ENCODE measurements around the gene DNM3. TPM values are rescaled to one million over a fixed set of nuclear protein-coding genes. Genes with fewer than 3 reads are reported as not detected.
"Not testable (repeated sequence)": the region's sequence is repeated elsewhere in the genome, so short reads cannot be mapped to it uniquely, and the experiment has no call there.

DNM3 gene
- polyA plus RNA-seq, 3 donors from 2014 or later, result 0.52 to 1.2 (median 0.99) TPM

GRCh38 chr1:172352435-172352834, 511.1 kb downstream of the DNM3 start:
- no peak overlapping the region for H3K4me3 Mint-ChIP-seq
- H3K9me3 Mint-ChIP-seq, result peaks cover 0 to 2% (median under 1%) of the 10 kb centered on the region in 6 donors
- H3K4me1 Mint-ChIP-seq, result peaks cover 28 to 43% of the 10 kb centered on the region in 2 donors
- H3K27me3 Mint-ChIP-seq (ENCODE audit: low read depth in 3 of 3), result peaks cover 0 to 2% (median 0%) of the 10 kb centered on the region in 3 donors
- H3K36me3 Mint-ChIP-seq, result peaks cover under 1 to 11% (median 2%) of the 10 kb centered on the region in 3 donors
- H3K27ac Mint-ChIP-seq, result no peak overlapping the region
- no peak for DNase-seq

DNA sequence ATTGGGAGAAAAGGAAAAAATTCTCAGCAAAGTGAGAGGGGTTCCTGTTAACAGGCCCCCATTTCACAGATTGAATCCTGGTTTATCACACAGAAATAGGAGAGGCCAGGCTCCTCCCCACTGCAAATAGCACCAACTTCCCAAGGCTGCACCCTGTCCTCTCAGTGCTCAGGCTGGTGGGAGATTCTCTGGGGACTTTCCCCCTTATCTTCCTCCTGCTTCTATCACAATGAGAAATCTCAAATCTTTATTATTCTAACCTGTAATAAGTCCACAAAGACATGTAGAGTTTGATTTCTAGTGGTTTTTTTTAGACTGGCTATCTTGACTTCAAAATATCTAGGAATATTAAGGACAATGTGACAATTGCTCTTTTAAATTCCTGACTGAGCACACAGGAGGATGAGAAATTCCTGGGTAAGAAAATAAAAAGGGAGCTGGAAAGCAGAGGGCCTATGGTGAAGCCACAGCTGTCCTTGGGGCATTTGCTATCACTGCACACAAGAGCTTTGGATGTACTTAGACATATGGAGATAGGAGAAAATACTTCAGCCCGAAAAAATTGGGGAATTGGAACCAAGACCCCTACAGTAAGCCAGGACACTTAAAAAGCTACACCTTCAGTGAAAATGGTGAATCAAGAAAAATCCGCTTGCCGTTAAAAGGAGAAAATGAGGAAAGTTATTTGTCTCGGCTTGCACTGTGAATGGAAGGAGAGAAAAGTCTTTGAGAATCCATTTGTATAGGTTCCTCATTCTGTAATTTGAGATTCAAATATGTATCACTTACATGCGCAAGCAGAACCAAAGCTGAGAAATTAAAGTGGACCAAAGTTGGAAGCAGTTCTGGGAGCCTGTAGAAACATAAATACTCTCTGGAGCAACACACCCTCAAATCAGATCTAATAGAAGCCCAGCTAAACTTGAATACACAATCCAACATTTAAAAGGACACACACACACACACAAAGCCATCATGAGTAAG, 513.3 kb downstream of the DNM3 start:
- Mint-ChIP-seq H3K9me3 (no peaks in the 10 kb centered on the region), H3K36me3 (peaks cover 0 to 3% (median 0%) of the 10 kb centered on the region in 3 donors), H3K27me3 (ENCODE audit: low read depth in 3 of 3) (peaks cover 0 to 2% (median 2%) of the 10 kb centered on the region in 3 donors), H3K27ac (peak overlapping the region in 1 of 6 donors; percentile 18), H3K4me3 (no peak overlapping the region), H3K4me1 (peaks cover 49 to 65% of the 10 kb centered on the region in 2 donors)
- no peak for DNase-seq

- Mint-ChIP-seq H3K27ac (peak overlapping the region; percentile 23 to 90 (median 74)), H3K4me1 (peaks cover 52 to 82% of the 10 kb centered on the region in 2 donors), H3K9me3 (no peaks in the 10 kb centered on the region), H3K4me3 (peak overlapping the region in 1 of 5 donors; percentile 41), H3K36me3 (peaks cover 0 to 3% (median 0%) of the 10 kb centered on the region in 3 donors), H3K27me3 (ENCODE audit: low read depth in 3 of 3) (peaks cover 0 to 2% (median 2%) of the 10 kb centered on the region in 3 donors)
- DNase-seq, result no peak
Observed at GRCh38 chr1:172356620-172357019, 515.3 kb downstream of the DNM3 start.

- peaks cover 0 to 2% (median 2%) of the 10 kb centered on the region in 3 donors for H3K27me3 Mint-ChIP-seq (ENCODE audit: low read depth in 3 of 3)
- peaks cover 0 to 3% (median 0%) of the 10 kb centered on the region in 3 donors for H3K36me3 Mint-ChIP-seq
- no peaks in the 10 kb centered on the region for H3K9me3 Mint-ChIP-seq
- peak overlapping the region; percentile 79 to 94 (median 90) for H3K27ac Mint-ChIP-seq
- DNase-seq, result no peak
- H3K4me1 Mint-ChIP-seq, result peaks cover 47 to 77% of the 10 kb centered on the region in 2 donors
- peak overlapping the region; percentile 61 to 90 (median 81) for H3K4me3 Mint-ChIP-seq
Observed at GRCh38 chr1:172357753-172358385, 516.6 kb downstream of the DNM3 start.

- no peaks in the 10 kb centered on the region for H3K9me3 Mint-ChIP-seq
- no peaks in the 10 kb centered on the region for H3K36me3 Mint-ChIP-seq
- peak overlapping the region; percentile 79 to 94 (median 90) for H3K27ac Mint-ChIP-seq
- DNase-seq, result no peak
- peak overlapping the region; percentile 61 to 90 (median 81) for H3K4me3 Mint-ChIP-seq
- H3K27me3 Mint-ChIP-seq (ENCODE audit: low read depth in 3 of 3), result peaks cover 0 to 2% (median 0%) of the 10 kb centered on the region in 3 donors
- peaks cover 37 to 60% of the 10 kb centered on the region in 2 donors for H3K4me1 Mint-ChIP-seq
Observed at GRCh38 chr1:172359491-172359999, 518.2 kb downstream of the DNM3 start.

GRCh38 chr1:172360511-172360910, 519.2 kb downstream of the DNM3 start:
- Mint-ChIP-seq H3K4me1 (peaks cover 35 to 58% of the 10 kb centered on the region in 2 donors), H3K36me3 (no peaks in the 10 kb centered on the region), H3K9me3 (no peaks in the 10 kb centered on the region), H3K27ac (peak overlapping the region in 3 of 6 donors; percentile 56 to 82 (median 61)), H3K27me3 (ENCODE audit: low read depth in 3 of 3) (peaks cover 0 to 2% (median 0%) of the 10 kb centered on the region in 3 donors), H3K4me3 (peak overlapping the region in 1 of 5 donors; percentile 12)
- no peak for DNase-seq

GRCh38 chr1:172360985-172361384, 519.7 kb downstream of the DNM3 start:
- H3K27me3 Mint-ChIP-seq (ENCODE audit: low read depth in 3 of 3), result peaks cover 0 to 2% (median 0%) of the 10 kb centered on the region in 3 donors
- H3K9me3 Mint-ChIP-seq, result peaks cover 0 to 4% (median 0%) of the 10 kb centered on the region in 6 donors
- no peak for DNase-seq
- no peak overlapping the region for H3K4me3 Mint-ChIP-seq
- H3K36me3 Mint-ChIP-seq, result no peaks in the 10 kb centered on the region
- peaks cover 35 to 53% of the 10 kb centered on the region in 2 donors for H3K4me1 Mint-ChIP-seq
- H3K27ac Mint-ChIP-seq, result peak overlapping the region in 4 of 6 donors; percentile 23 to 82 (median 48)

DNA sequence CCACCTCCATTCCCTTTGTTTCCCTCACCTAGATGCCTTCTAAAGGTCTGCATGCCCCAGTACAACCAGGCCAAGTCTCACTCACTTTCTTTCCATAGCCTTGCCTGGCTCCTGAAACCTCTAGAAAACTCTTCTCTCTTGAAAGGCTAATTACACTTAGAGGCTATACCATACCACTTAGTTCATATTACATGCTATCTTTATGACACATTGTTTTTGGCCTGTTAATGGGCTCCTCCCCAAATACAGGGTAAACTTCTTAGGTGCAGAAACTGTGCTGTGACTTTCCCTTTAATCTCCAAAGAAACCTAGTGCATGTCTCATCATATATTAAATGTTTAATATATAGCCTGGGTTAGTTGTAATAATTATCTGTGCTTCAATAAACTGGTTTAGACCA, 522.6 kb downstream of the DNM3 start:
- Mint-ChIP-seq H3K27ac (no peak overlapping the region), H3K9me3 (peaks cover 7 to 21% (median 18%) of the 10 kb centered on the region in 6 donors), H3K4me1 (peaks cover 10 to 24% of the 10 kb centered on the region in 2 donors), H3K36me3 (peaks cover 13 to 23% (median 16%) of the 10 kb centered on the region in 3 donors), H3K27me3 (ENCODE audit: low read depth in 3 of 3) (peaks cover 0 to 2% (median 0%) of the 10 kb centered on the region in 3 donors), H3K4me3 (no peak overlapping the region)
- no peak for DNase-seq

- DNase-seq; H3K4me3 Mint-ChIP-seq; H3K27ac Mint-ChIP-seq; H3K27me3 Mint-ChIP-seq (ENCODE audit: low read depth in 3 of 3): not testable (repeated sequence)
- Mint-ChIP-seq H3K9me3 (peaks cover 10 to 16% (median 12%) of the 10 kb centered on the region in 6 donors), H3K36me3 (peaks cover 13 to 18% (median 14%) of the 10 kb centered on the region in 3 donors), H3K4me1 (peaks cover 20 to 24% of the 10 kb centered on the region in 2 donors)
Observed at GRCh38 chr1:172371646-172372045, 530.3 kb downstream of the DNM3 start.

DNA sequence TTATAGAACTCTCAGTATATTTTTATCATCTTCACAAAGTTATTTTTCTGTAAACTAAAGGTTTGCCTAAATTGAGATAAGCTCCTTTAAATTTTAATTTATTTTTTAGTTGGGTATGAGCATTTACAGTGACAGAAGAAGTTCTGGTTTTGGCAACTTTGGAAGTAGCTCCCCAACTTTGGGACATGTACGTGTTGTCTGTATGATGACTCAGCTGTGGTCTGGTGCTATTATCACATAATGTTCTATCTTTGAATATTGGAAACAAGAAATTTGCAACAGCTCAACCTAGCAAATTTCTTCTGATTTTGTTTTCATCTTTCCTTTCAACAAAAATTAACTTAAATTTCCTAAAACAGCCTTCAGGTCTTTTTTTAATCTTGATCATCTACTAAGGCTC, 532.6 kb downstream of the DNM3 start:
- Mint-ChIP-seq H3K9me3 (peaks cover 0 to 3% (median 0%) of the 10 kb centered on the region in 6 donors), H3K4me3 (no peak overlapping the region), H3K4me1 (peaks cover 25 to 26% of the 10 kb centered on the region in 2 donors), H3K27me3 (ENCODE audit: low read depth in 3 of 3) (peaks cover 0 to 2% (median 2%) of the 10 kb centered on the region in 3 donors), H3K36me3 (no peaks in the 10 kb centered on the region), H3K27ac (no peak overlapping the region)
- no peak for DNase-seq

- peaks cover 0 to 2% (median 2%) of the 10 kb centered on the region in 3 donors for H3K27me3 Mint-ChIP-seq (ENCODE audit: low read depth in 3 of 3)
- peaks cover 32% of the 10 kb centered on the region in 2 donors for H3K4me1 Mint-ChIP-seq
Observed at GRCh38 chr1:172375211-172375631, 533.9 kb downstream of the DNM3 start.

GRCh38 chr1:172376431-172376830, 535.1 kb downstream of the DNM3 start:
- H3K27me3 Mint-ChIP-seq (ENCODE audit: low read depth in 3 of 3), result peaks cover 2% of the 10 kb centered on the region in 3 donors
- H3K27ac Mint-ChIP-seq, result peak overlapping the region in 1 of 6 donors; percentile 8
- no peaks in the 10 kb centered on the region for H3K9me3 Mint-ChIP-seq
- H3K4me3 Mint-ChIP-seq, result peak overlapping the region in 2 of 5 donors; percentile 23 to 50
- no peaks in the 10 kb centered on the region for H3K36me3 Mint-ChIP-seq
- H3K4me1 Mint-ChIP-seq, result peaks cover 43 to 44% of the 10 kb centered on the region in 2 donors
- DNase-seq, result no peak

More at GRCh38 chr1:172375211-172375631, 533.9 kb downstream of the DNM3 start:
- no peaks in the 10 kb centered on the region for H3K36me3 Mint-ChIP-seq
- no peak overlapping the region for H3K27ac Mint-ChIP-seq
- no peak overlapping the region for H3K4me3 Mint-ChIP-seq
- H3K9me3 Mint-ChIP-seq, result no peaks in the 10 kb centered on the region
- no peak for DNase-seq

DNA sequence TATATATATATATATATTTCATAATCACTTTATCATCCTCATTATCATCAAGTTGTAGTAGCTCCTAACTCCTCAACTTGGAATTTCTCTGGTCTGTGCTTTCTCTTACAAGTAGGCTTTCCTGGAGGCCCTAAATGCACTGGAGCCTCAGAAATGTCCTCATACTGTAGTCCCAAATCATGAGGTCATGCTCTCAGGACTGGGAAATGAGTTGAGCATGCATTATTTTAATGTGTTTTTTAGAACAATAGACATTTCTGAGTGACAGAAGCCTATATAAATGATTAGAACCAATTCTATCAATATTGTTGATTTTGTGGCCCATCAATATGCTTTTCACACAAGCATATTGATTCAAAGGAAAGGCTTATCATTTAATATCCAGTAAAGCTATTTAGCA, 536.3 kb downstream of the DNM3 start:
- Mint-ChIP-seq H3K9me3 (no peaks in the 10 kb centered on the region), H3K36me3 (no peaks in the 10 kb centered on the region), H3K27me3 (ENCODE audit: low read depth in 3 of 3) (peaks cover 2% of the 10 kb centered on the region in 3 donors), H3K4me1 (peaks cover 53 to 56% of the 10 kb centered on the region in 2 donors), H3K27ac (no peak overlapping the region), H3K4me3 (no peak overlapping the region)
- DNase-seq, result no peak

All from immature natural killer cell (primary cell).